Astrocyte (in vitro differentiated cells and primary cell): ENCODE measurements around the gene MT1HL1. TPM values are rescaled to one million over a fixed set of nuclear protein-coding genes. Genes with fewer than 3 reads are reported as not detected.
"Not testable (repeated sequence)": the region's sequence is repeated elsewhere in the genome, so short reads cannot be mapped to it uniquely, and the experiment has no call there.

Experiments
- DNase-seq: peaks from one replicate; pipeline ENCODE4 v3.0.0-alpha.2; 2010; ENCODE audit warnings: low read depth
- FAIRE-seq: peaks from 2 replicates; lab custom pipeline; 2011; peaks lifted over from hg19 to GRCh38; lab: Jason Lieb, UNC
- H2AFZ ChIP-seq: 2 replicates; pipeline ENCODE4 v1.6.0; 2012; ENCODE audit warnings: low read depth, low read length, inconsistent platforms
- H3K27ac ChIP-seq: 2 replicates; pipeline ENCODE4 v1.5.1; 2011; ENCODE audit warnings: low read depth, low read length, inconsistent platforms
- H3K27me3 ChIP-seq: 2 replicates; pipeline ENCODE4 v1.6.0; 2011; ENCODE audit warnings: low read length, inconsistent platforms; ENCODE audit not compliant: insufficient read depth
- H3K36me3 ChIP-seq: 2 replicates; pipeline ENCODE4 v1.5.1; 2011; ENCODE audit warnings: low read length, inconsistent platforms; ENCODE audit not compliant: insufficient read depth
- H3K4me1 ChIP-seq: 2 replicates; pipeline ENCODE4 v1.5.1; 2011; ENCODE audit warnings: low read length, inconsistent platforms; ENCODE audit not compliant: insufficient read depth
- H3K4me2 ChIP-seq: 2 replicates; pipeline ENCODE4 v1.6.0; 2012; ENCODE audit warnings: low read length, inconsistent platforms
- H3K4me3 ChIP-seq: 2 replicates; pipeline ENCODE4 v1.5.1; 2011; ENCODE audit warnings: low read depth, mild to moderate bottlenecking, low read length, inconsistent platforms; ENCODE audit not compliant: insufficient read depth
- H3K79me2 ChIP-seq: 2 replicates; pipeline ENCODE4 v1.6.0; 2012; ENCODE audit warnings: mild to moderate bottlenecking, low read length, inconsistent platforms; ENCODE audit not compliant: insufficient read depth
- H3K9ac ChIP-seq: 2 replicates; pipeline ENCODE4 v1.6.0; 2012; ENCODE audit warnings: mild to moderate bottlenecking, low read length, inconsistent platforms
- H3K9me3 ChIP-seq: 2 replicates; pipeline ENCODE4 v1.5.1; 2012; ENCODE audit warnings: low read depth, mild to moderate bottlenecking, low read length, inconsistent platforms; ENCODE audit not compliant: insufficient read depth
- H4K20me1 ChIP-seq: 2 replicates; pipeline ENCODE4 v1.6.0; 2012; ENCODE audit warnings: low read length, inconsistent platforms; ENCODE audit not compliant: insufficient read depth
- H3K27ac Mint-ChIP-seq: one replicate; pipeline ENCODE4 v1.8.0; 2021; ENCODE audit warnings: mild to moderate bottlenecking, mixed read lengths; ENCODE audit not compliant: unreplicated experiment
- H3K27me3 Mint-ChIP-seq: one replicate; pipeline ENCODE4 v1.8.0; 2021; ENCODE audit warnings: low read depth, mixed read lengths; ENCODE audit not compliant: unreplicated experiment
- H3K36me3 Mint-ChIP-seq: one replicate; pipeline ENCODE4 v1.8.0; 2021; ENCODE audit warnings: low read depth, mixed read lengths; ENCODE audit not compliant: unreplicated experiment
- H3K4me1 Mint-ChIP-seq: one replicate; pipeline ENCODE4 v1.8.0; 2021; ENCODE audit warnings: low read depth, mixed read lengths; ENCODE audit not compliant: unreplicated experiment
- H3K4me3 Mint-ChIP-seq: one replicate; pipeline ENCODE4 v1.8.0; 2021; ENCODE audit warnings: mild to moderate bottlenecking, moderate library complexity, mixed read lengths; ENCODE audit not compliant: unreplicated experiment
- H3K9me3 Mint-ChIP-seq: one replicate; pipeline ENCODE4 v1.8.0; 2021; ENCODE audit warnings: mild to moderate bottlenecking, mixed read lengths; ENCODE audit not compliant: unreplicated experiment
- CTCF ChIP-seq: IDR thresholded peaks from 2 replicates; pipeline ENCODE4 v1.5.1; 2011; ENCODE audit warnings: low read depth, mild to moderate bottlenecking, inconsistent platforms, low read length, moderate library complexity; ENCODE audit not compliant: insufficient read depth
- EZH2 ChIP-seq: IDR thresholded peaks from 2 replicates; pipeline ENCODE4 v1.6.1; 2012; ENCODE audit warnings: mild to moderate bottlenecking, low read length, inconsistent platforms; ENCODE audit not compliant: insufficient read depth
- total RNA-seq: library from RNA; stranded (reverse); gene quantifications from 2 replicates; pipeline ENCODE4 v1.2.1, GENCODE V29; 2021

Gene MT1HL1
- total RNA-seq, 1 donor from 2014 or later = not detected

GRCh38 chr1:236975461-236975860, 28.8 kb downstream of the MT1HL1 start:
- no peaks in the 10 kb centered on the region for H3K27me3 Mint-ChIP-seq
- no peak overlapping the region for H3K4me3 ChIP-seq
- no peak overlapping the region for H3K27ac Mint-ChIP-seq
- TF ChIP-seq CTCF = no peak
- no peak for TF ChIP-seq EZH2
- H3K9me3 Mint-ChIP-seq = no peaks in the 10 kb centered on the region
- H3K36me3 ChIP-seq = no peaks in the 10 kb centered on the region
- no peak overlapping the region for H3K4me3 Mint-ChIP-seq
- H4K20me1 ChIP-seq = no peaks in the 10 kb centered on the region
- H3K36me3 Mint-ChIP-seq = no peaks in the 10 kb centered on the region
- H3K79me2 ChIP-seq = no peaks in the 10 kb centered on the region
- H3K9me3 ChIP-seq = peaks cover 11% of the 10 kb centered on the region
- no peak for DNase-seq
- H2AFZ ChIP-seq = no peak overlapping the region
- H3K9ac ChIP-seq = no peak overlapping the region
- no peak overlapping the region for H3K27ac ChIP-seq
- H3K4me1 Mint-ChIP-seq = no peaks in the 10 kb centered on the region
- no peak for FAIRE-seq
- H3K27me3 ChIP-seq = no peaks in the 10 kb centered on the region
- H3K4me1 ChIP-seq = no peaks in the 10 kb centered on the region
- no peak overlapping the region for H3K4me2 ChIP-seq

- H3K4me1 ChIP-seq, H3K9me3 ChIP-seq, H3K4me2 ChIP-seq, H3K4me3 Mint-ChIP-seq, H3K9me3 Mint-ChIP-seq, H3K36me3 Mint-ChIP-seq, H3K4me3 ChIP-seq, H3K27me3 Mint-ChIP-seq, DNase-seq, FAIRE-seq, H3K9ac ChIP-seq, H3K27ac ChIP-seq, H3K4me1 Mint-ChIP-seq, H3K27me3 ChIP-seq, H2AFZ ChIP-seq, H4K20me1 ChIP-seq, H3K36me3 ChIP-seq, H3K79me2 ChIP-seq, H3K27ac Mint-ChIP-seq: not testable (repeated sequence)
These were observed 30.2 kb downstream of the MT1HL1 start for GRCh38 chr1:236974025-236974424.

- Histone ChIP-seq H3K9ac (no peak overlapping the region), H3K4me2 (no peak overlapping the region), H4K20me1 (no peaks in the 10 kb centered on the region), H3K36me3 (no peaks in the 10 kb centered on the region), H3K27ac (no peak overlapping the region), H2AFZ (no peak overlapping the region), H3K4me3 (no peak overlapping the region), H3K27me3 (no peaks in the 10 kb centered on the region), H3K79me2 (no peaks in the 10 kb centered on the region), H3K9me3 (no peaks in the 10 kb centered on the region), H3K4me1 (no peaks in the 10 kb centered on the region)
- no peak for TF ChIP-seq CTCF
- TF ChIP-seq EZH2 = no peak
- Mint-ChIP-seq H3K36me3 (no peaks in the 10 kb centered on the region), H3K27ac (no peak overlapping the region), H3K27me3 (peaks cover 3% of the 10 kb centered on the region), H3K4me3 (no peak overlapping the region), H3K4me1 (no peaks in the 10 kb centered on the region), H3K9me3 (peaks cover under 1% of the 10 kb centered on the region)
- DNase-seq = no peak
- no peak for FAIRE-seq
These were observed 37.6 kb downstream of the MT1HL1 start for GRCh38 chr1:236966636-236967035.
